ENCODE results near the gene HGFAC.
"Not testable (repeated sequence)": the region's sequence is repeated elsewhere in the genome, so short reads cannot be mapped to it uniquely, and the experiment has no call there.

- TF ChIP-seq TBX3 (IDR thresholded peaks at IDR 0.05; ENCODE audit: borderline replicate concordance); CTCF (CRISPR knock-in tag; IDR thresholded peaks at IDR 0.05); NFYB (CRISPR knock-in tag; IDR thresholded peaks at IDR 0.05); RERE (CRISPR knock-in tag; IDR thresholded peaks at IDR 0.05; ENCODE audit: low read depth); EP300 (IDR thresholded peaks at IDR 0.05; ENCODE audit: low read depth in 2 of 2, low read length in 2 of 2); EP300 (CRISPR knock-in tag; IDR thresholded peaks at IDR 0.05; ENCODE audit: borderline replicate concordance); ZNF839 (CRISPR knock-in tag; IDR thresholded peaks at IDR 0.05; ENCODE audit: borderline replicate concordance); POLR2A (IDR thresholded peaks at IDR 0.05; ENCODE audit: insufficient read depth in 1 of 2, low read depth in 2 of 2, low read length in 2 of 2); FOXA1 (IDR thresholded peaks at IDR 0.05); FOXA1 (CRISPR knock-in tag; IDR thresholded peaks at IDR 0.05); POLR2AphosphoS2 (IDR thresholded peaks at IDR 0.05; ENCODE audit: low read depth, low read length); ZNF768 (CRISPR knock-in tag; IDR thresholded peaks at IDR 0.05); FOSL1 (CRISPR knock-in tag; IDR thresholded peaks at IDR 0.05; ENCODE audit: borderline replicate concordance); ZNF282 (IDR thresholded peaks at IDR 0.05; ENCODE audit: partially characterized antibody): not testable (repeated sequence)
Observed at GRCh38 chr4:3411190-3411589, 30.6 kb upstream of the HGFAC start.

Data from HepG2 (cell line).